Measurements from ENCODE around the gene RSPO1.

GRCh38 chr1:37622131-37622530, 12.6 kb downstream of the RSPO1 start:
- TF ChIP-seq CTCF (optimal IDR thresholded peaks at IDR 0.05 in 1 of 3, IDR thresholded peaks at IDR 0.05 in 1 of 3, conservative IDR thresholded peaks at IDR 0.05 in 1 of 3; ENCODE audit: extremely low read depth in 1 of 3, insufficient read depth in 2 of 3, low read length in 3 of 3): no peak
- TF ChIP-seq EZH2 (IDR thresholded peaks at IDR 0.05; ENCODE audit: low read length): no peak

Measured in keratinocyte (primary cell).